Aorta (tissue), 5 donors: ENCODE data around the gene FHIT. TPM values are rescaled to one million over a fixed set of nuclear protein-coding genes. Genes with fewer than 3 reads are reported as not detected.

Source experiments
- ATAC-seq: fragments of 200-7000 bp; cut with Tn5 transposase; one replicate; pipeline ENCODE4 v1.9.1; 2022; ENCODE audit warnings: moderate library complexity; ENCODE audit not compliant: low FRiP score
- DNase-seq, 2 donors: peaks; one replicate each; pipeline ENCODE4 v3.0.0-alpha.2; 2020
- H3K27ac ChIP-seq, 2 donors: one replicate each; pipeline ENCODE4 v1.5.1; 2013; ENCODE audit warnings: low read length in 2 of 2, mild to moderate bottlenecking in 2 of 2, moderate library complexity in 2 of 2, control low read depth in 1 of 2, inconsistent platforms in 1 of 2, low read depth in 1 of 2
- H3K27me3 ChIP-seq, 2 donors: one replicate each; pipeline ENCODE4 v1.6.1; 2013; ENCODE audit warnings: control low read depth in 1 of 2, low read length in 1 of 2, mild to moderate bottlenecking in 1 of 2, moderate library complexity in 1 of 2; ENCODE audit not compliant: insufficient read depth in 2 of 2, control insufficient read depth in 1 of 2
- H3K36me3 ChIP-seq, 2 donors: one replicate each; pipeline ENCODE4 v1.6.1; 2013; ENCODE audit warnings: control low read depth in 1 of 2, low read length in 1 of 2, mild to moderate bottlenecking in 1 of 2; ENCODE audit not compliant: insufficient read depth in 2 of 2, control insufficient read depth in 1 of 2
- H3K4me1 ChIP-seq, 2 donors: one replicate each; pipeline ENCODE4 v1.6.1; 2013; ENCODE audit warnings: low read length in 2 of 2, control low read depth in 1 of 2, mild to moderate bottlenecking in 1 of 2, moderate library complexity in 1 of 2; ENCODE audit not compliant: insufficient read depth in 2 of 2, control insufficient read depth in 1 of 2
- H3K4me3 ChIP-seq, 2 donors: one replicate each; pipeline ENCODE4 v1.5.1; 2013; ENCODE audit warnings: low read length in 2 of 2, control low read depth in 1 of 2, mild to moderate bottlenecking in 1 of 2
- H3K9me3 ChIP-seq: one replicate; pipeline ENCODE4 v1.6.1; 2013; ENCODE audit warnings: mild to moderate bottlenecking, low read length; ENCODE audit not compliant: control insufficient read depth
- WGBS, 2 donors: extraction: QIAGEN DNeasy Blood & Tissue Kit; methylation state at CpG; one replicate each; pipeline ENCODE4 v1.1.7; 2013; 5-methylcytosine and 5-hydroxymethylcytosine counted together
- intact Hi-C, 2 donors: fragments of 100-400 bp; cut with DNase I; formaldehyde crosslinking; loops; one replicate each; pipeline versions ENCODE4 v1.14.2 to v1.15.0; 2022
- polyA plus RNA-seq, 2 donors: library from polyadenylated mRNA; stranded (reverse); fragments of 200-250 nt; gene quantifications; one replicate each; pipeline ENCODE4 v1.2.3, GENCODE V29; 2013
- total RNA-seq, 2 donors: library from RNA; stranded (reverse); fragmentation: NEBNext Ultra II Directional; extraction: Animal tissue kit (Norgen Biotek cat#: 25700); gene quantifications; one replicate each; pipeline ENCODE4 v1.2.1, GENCODE V29; 2021
- donor health status: healthy with polysubstance abuse.
- donor health status: Bipolar disorder and iron deficiency.
- donor health status: DM: no; HTN: no; CAD: no.
- donor health status: DM: no; HTN: no; CAD: no.
- donor health status: DM: yes; HTN: yes; CAD: no.

The FHIT gene
- total and polyA plus RNA-seq, 4 donors: 1.1 to 9.2 (median 3.0) TPM

GRCh38 chr3:60598671-60599070, 652.6 kb downstream of the FHIT start:
- ATAC-seq (no peak), DNase-seq (no peak)
- no peak overlapping the region for H3K27ac ChIP-seq
- no peaks in the 10 kb centered on the region for H3K27me3 ChIP-seq
- no peak overlapping the region for H3K4me3 ChIP-seq
- no peaks in the 10 kb centered on the region for H3K4me1 ChIP-seq
- no peaks in the 10 kb centered on the region for H3K36me3 ChIP-seq
- intact Hi-C loops: no loop called here
- H3K9me3 ChIP-seq: no peaks in the 10 kb centered on the region
- WGBS, 2 donors: 48 to 53% methylated on average over 2 of the region's 2 CpGs

DNA sequence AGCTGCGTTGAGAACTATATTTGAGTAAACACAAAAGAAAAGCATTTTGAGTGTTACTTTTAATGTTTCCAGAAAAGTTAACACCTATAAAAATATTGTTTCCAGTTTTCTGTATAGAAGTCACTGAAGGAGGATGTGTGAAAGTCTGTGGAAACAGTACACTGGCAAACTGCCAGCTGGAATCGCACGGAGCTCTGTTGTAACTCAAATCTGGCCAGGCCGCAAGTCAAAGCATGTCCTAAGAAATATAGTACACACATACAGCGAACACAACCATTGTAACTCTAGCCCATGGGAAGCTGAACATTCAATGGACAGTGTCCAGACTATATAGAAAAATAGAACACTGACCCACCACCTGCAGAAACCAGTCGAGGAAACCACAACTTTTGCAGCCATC, 657.2 kb downstream of the FHIT start:
- Histone ChIP-seq H3K27ac (no peak overlapping the region), H3K4me1 (no peaks in the 10 kb centered on the region), H3K27me3 (no peaks in the 10 kb centered on the region), H3K36me3 (no peaks in the 10 kb centered on the region), H3K9me3 (no peaks in the 10 kb centered on the region), H3K4me3 (no peak overlapping the region)
- DNase-seq (peak; percentile 79 to 82), ATAC-seq (peak; percentile 74)
- WGBS, 2 donors: 10 to 16% methylated on average over 6 of the region's 6 CpGs
- intact Hi-C loops: no loop called here

GRCh38 chr3:60591267-60591666, 660.0 kb downstream of the FHIT start:
- intact Hi-C loops: no loop called here
- ATAC-seq (no peak), DNase-seq (no peak)
- H3K27ac ChIP-seq: no peak overlapping the region
- H3K27me3 ChIP-seq: no peaks in the 10 kb centered on the region
- H3K9me3 ChIP-seq: no peaks in the 10 kb centered on the region
- peaks cover 0 to 2% of the 10 kb centered on the region in 2 donors for H3K4me1 ChIP-seq
- WGBS, 2 donors: 73 to 88% methylated on average over 2 of the region's 2 CpGs
- no peak overlapping the region for H3K4me3 ChIP-seq
- H3K36me3 ChIP-seq: no peaks in the 10 kb centered on the region

- Histone ChIP-seq H3K9me3 (no peaks in the 10 kb centered on the region), H3K4me1 (peaks cover 0 to 2% of the 10 kb centered on the region in 2 donors), H3K27me3 (no peaks in the 10 kb centered on the region), H3K4me3 (no peak overlapping the region), H3K27ac (no peak overlapping the region), H3K36me3 (no peaks in the 10 kb centered on the region)
- intact Hi-C loops: no loop called here
- no peak for ATAC-seq
- DNase-seq: no peak
- WGBS, 2 donors: 83 to 84% methylated on average over 3 of the region's 3 CpGs
These were observed 662.4 kb downstream of the FHIT start for GRCh38 chr3:60588806-60589205.

DNA sequence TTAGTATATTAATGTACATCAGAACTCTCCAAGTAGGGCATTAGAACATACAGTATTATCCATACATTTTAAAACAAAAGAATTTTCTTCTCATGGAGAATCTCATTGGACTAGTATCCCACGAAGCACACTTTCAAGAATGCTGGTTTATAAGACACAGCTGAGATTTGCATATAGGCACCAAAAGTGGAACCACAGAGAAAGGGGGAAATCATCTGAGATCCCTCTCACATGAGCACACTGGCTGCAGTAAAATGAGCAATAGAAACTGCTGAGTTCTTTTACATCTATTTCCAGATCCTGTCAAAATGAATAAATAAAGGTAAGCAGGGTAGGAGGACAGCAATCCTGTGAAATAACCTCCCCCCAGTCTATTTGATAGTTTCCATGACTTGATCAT, 665.3 kb downstream of the FHIT start:
- Histone ChIP-seq H3K4me3 (no peak overlapping the region), H3K9me3 (no peaks in the 10 kb centered on the region), H3K4me1 (peaks cover 0 to 2% of the 10 kb centered on the region in 2 donors), H3K27me3 (no peaks in the 10 kb centered on the region), H3K27ac (no peak overlapping the region), H3K36me3 (no peaks in the 10 kb centered on the region)
- 0 to 46% methylated on average over 1 of the region's 1 CpG for WGBS, 2 donors
- intact Hi-C loops: no loop called here
- no peak for ATAC-seq
- DNase-seq: no peak

DNA sequence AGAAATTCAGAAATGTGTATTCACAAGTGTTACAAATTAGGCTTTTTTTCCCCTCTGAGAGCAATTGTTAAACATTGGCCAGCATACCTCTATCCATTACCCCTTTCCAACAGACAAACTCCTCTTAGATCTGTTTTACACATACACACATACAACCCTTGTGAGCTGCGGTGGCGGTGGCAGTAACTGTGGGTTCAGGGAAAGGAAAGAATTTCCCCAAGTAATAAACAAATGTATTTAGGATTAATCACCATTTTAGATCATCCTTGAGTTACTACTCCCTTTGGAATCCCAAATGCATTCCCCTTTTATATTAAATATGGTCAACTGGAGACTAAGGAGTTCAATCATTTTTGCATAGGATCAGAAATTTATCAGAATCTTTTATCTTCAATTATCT, 667.0 kb downstream of the FHIT start:
- Histone ChIP-seq H3K36me3 (no peaks in the 10 kb centered on the region), H3K9me3 (no peaks in the 10 kb centered on the region), H3K4me1 (peaks cover 2% of the 10 kb centered on the region in 2 donors), H3K4me3 (no peak overlapping the region), H3K27me3 (no peaks in the 10 kb centered on the region), H3K27ac (no peak overlapping the region)
- intact Hi-C loops: no loop called here
- DNase-seq: no peak
- 97 to 100% methylated on average over 2 of the region's 2 CpGs for WGBS, 2 donors
- ATAC-seq: no peak

DNA sequence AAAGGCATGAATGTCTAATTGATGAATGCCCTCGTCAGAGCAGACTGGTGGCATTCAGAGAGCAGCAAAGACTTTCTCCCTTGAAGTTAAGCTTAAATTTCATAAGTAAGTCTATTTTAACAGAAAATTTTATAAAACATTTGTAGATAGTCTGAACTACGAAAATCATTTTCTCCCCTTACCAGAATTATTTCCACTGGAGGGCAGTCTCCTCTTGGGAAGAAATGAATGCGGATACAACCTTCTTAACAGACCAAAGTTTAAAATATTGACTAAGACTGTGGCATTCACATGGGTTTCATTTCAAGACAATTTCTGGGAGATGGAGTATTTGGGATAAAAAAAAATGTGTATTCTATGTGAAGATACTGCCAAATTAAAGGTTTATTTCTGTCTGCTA, 669.0 kb downstream of the FHIT start:
- ATAC-seq: no peak
- peaks cover 0 to 2% of the 10 kb centered on the region in 2 donors for H3K4me1 ChIP-seq
- H3K9me3 ChIP-seq: no peaks in the 10 kb centered on the region
- H3K27ac ChIP-seq: no peak overlapping the region
- intact Hi-C loops: no loop called here
- no peaks in the 10 kb centered on the region for H3K36me3 ChIP-seq
- 58 to 71% methylated on average over 3 of the region's 3 CpGs for WGBS, 2 donors
- no peaks in the 10 kb centered on the region for H3K27me3 ChIP-seq
- no peak for DNase-seq
- no peak overlapping the region for H3K4me3 ChIP-seq

DNA sequence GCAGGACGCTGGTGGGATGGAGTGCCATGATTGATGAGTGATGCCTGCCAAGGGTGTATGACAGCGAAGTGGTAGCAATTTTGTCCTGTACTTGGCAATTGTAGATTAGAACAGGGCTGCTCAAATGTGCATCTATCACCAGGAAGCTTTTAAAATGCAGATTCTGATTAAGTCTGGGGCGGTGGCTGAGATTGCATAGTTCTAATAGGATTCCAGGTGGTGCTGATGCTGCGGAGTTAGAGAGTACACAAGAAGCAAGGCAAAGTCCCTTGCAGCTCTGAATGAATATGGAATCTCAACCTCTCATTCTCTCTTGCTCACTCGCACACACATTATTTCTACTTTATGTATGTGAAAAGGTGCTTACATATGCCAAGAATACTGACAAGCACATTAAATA, 670.4 kb downstream of the FHIT start:
- intact Hi-C loops: no loop called here
- Histone ChIP-seq H3K27ac (no peak overlapping the region), H3K4me1 (peaks cover 0 to 2% of the 10 kb centered on the region in 2 donors), H3K27me3 (no peaks in the 10 kb centered on the region), H3K36me3 (no peaks in the 10 kb centered on the region), H3K9me3 (no peaks in the 10 kb centered on the region), H3K4me3 (no peak overlapping the region)
- DNase-seq (no peak), ATAC-seq (no peak)
- 93 to 96% methylated on average over 5 of the region's 5 CpGs for WGBS, 2 donors

DNA sequence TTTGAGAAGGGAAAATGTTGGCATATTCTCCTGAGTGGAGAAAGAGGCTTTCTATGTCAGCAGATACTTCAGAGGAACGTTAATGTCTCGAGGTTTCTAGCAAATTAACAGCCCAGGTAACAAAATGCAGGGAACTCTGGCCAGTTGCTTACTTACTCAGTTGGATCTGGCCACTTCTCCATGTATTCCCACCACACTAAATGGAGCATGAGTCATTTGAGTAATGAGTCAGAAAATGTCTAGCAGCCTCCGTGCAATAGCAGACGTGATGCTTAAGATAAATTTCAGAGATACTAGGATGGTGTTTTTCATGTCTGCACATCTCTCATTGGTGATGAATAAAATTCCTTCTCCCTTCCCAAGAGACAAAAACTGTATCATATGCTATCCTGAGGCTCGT, 671.5 kb downstream of the FHIT start:
- Histone ChIP-seq H3K4me1 (peaks cover 0 to 2% of the 10 kb centered on the region in 2 donors), H3K27ac (no peak overlapping the region), H3K4me3 (no peak overlapping the region), H3K9me3 (no peaks in the 10 kb centered on the region), H3K27me3 (no peaks in the 10 kb centered on the region), H3K36me3 (no peaks in the 10 kb centered on the region)
- ATAC-seq (no peak), DNase-seq (no peak)
- WGBS, 2 donors: 30 to 36% methylated on average over 5 of the region's 5 CpGs
- intact Hi-C loops: no loop called here
